Stimulated activated CD4-positive, alpha-beta T cell treated with anti-CD3 and anti-CD28 coated beads, TNF-alpha, amount 100 ng/mL, for 48 hours (primary cell): ENCODE results near the gene USP46.

Source experiments
- DNase-seq, 3 donors: peaks; one replicate each; pipeline ENCODE4 v3.0.0-alpha.2; 2020; ENCODE audit warnings: low read depth in 3 of 3

USP46 gene

DNA sequence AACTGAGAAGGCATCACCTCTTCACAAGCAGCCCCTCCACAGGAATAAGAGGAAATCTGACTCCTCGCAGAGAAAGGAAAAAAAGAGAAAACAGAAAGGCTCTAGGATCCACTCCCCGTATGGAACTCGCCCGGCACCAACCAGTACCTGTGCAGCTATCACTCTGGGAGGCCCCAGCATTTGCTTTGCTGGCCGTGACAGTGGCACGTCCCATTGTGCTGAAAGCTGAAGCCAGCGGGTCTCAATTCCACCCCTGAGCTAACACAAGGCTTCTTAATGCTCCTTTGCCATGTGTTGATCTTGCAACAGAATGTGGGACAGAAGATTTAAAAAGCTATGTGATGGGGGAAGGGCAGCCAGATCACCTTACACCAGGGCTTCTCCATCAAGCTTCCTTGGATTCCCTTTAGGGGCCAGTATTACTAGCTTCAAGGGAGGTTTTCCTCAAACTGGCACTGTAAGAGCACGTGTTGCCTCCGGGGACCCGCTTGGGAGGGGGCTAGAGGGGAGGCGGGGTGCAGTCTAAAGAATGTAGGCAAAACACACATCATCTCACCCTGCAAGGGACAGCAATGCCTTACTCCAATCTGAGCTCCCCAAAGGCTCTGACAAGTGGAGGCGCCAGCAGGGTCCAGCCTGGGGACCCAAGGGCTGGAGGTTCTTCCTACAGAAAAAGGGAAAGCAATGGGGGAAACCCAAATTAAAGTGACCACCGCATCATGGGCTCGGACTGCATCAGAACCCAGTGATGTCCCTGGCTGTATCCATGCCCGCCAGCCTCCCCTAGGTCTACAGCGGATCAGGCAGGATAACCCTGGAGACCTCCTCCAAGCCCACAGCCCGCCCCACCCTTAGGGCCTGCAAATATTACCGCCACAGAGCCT is 1.2 kb downstream of the USP46 start:
- no peak for DNase-seq

DNA sequence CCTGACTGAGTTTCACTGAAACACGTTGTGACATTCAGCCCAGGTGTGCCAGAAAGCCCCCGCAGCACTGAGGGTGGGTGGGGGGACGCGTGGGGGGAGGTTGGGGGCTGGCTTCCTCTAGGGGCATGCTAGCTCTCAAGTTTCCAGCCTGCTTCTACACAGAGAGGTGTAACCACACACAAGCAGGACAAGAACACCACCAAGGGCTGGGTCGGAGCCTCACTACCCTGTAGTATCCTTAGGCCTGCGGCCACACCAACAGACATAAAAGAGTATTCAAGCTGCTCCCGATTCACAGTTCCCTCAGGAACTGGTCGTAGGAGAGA is 1.8 kb downstream of the USP46 start:
- no peak for DNase-seq

DNA sequence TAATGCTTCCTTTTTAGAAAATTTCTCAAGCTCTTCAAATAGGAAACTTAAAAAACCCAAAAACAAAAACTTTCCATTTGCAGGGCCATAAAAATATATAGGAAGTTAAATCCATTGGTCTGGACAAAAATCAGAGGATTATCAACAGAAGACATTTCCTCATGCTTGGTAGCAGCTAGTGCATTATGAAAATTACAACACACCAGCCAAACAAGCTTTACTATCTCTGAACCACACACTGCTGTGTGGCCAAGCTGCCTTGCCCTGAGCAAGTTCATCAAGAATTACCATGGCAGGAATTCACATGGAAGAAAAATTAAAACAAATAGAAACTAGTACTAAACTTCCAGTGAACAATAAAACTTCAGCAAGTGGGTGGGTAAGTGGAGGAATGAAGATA is 3.6 kb downstream of the USP46 start:
- DNase-seq, result no peak

DNA sequence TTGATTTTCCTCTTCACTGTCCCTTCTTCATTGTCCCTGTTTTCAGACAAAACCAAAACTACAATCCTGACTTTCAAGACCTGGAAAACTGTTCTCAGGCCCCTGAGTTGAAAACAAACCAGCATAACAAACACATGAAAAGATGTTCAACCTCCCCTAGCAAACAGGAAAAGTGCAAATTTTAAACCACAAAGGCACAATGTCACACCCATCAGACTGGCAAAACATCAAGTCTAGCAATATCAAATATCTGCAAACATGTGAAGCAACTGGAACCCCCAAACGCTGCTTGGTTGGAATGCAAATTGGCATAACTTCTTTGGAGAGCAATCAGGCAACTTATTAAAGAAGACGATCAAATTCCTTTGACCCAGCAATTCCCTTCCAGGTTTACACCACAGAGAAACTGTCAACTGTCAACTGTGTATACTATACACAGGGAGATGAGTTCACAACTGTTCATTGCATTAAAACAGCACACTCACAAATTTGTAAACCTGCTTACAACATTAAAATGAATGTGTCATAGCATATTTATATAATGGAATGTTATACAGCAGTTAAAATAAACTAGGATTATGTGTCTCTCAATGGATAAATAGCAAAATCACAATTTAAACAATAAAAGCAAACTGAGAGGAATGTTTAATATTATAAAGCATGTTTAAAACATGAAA is 7.0 kb downstream of the USP46 start:
- DNase-seq, result no peak

DNA sequence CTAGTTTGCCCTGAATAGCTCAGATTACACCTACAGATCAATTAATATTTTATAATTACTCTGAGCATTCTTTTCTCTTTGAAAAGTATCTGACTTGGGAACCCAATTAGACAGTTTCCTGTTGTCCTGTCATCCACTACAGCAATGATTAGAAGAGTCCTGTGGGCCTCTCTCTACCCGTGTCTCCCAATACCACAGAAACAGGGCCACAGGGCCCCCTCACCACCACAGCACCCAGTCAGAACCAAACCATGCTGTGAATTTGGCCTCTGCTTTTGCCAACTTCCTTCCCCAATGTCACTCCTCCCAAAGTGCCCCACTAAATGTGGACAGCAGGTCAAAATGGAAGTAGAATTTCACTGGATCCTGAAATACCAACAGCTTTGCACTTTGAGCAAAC is 10.3 kb downstream of the USP46 start:
- no peak for DNase-seq

DNA sequence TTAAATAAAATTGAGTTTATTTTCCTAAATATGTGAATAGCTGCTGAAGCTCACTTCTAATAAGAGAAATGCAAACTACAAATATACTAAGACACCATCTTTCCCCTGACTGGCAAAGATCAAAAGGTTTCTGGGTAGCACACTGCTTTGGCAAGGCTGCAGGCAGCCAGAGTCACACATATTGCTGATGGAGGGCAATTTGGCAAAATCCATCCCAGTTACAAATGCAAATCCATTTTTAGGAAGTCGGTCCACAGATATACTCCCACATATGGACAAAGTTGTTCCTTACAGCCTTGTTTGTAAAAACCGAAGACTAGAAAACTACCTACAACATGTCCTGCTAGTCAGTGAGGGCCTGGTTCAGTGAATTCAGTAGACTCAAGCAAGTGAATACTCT is 12.4 kb downstream of the USP46 start:
- DNase-seq, result no peak

DNA sequence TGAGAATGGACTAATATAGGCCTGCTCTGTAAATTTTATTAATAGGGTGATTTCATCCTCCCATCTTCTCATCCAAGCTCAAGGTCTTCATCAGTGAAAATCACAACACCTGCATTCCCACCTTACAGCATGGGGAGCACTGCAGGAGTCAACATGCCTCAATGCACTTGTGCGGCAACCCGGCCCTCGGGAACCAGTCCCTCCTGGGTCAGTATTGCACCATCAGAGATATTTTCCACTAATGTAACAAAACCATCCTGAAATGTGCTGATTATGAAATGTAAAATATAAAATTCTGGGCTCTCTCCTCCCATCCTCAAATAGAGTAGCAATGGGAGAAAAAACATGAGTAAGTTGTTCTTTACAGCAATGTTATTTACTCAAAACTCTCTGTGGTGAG is 13.0 kb downstream of the USP46 start:
- no peak for DNase-seq

DNA sequence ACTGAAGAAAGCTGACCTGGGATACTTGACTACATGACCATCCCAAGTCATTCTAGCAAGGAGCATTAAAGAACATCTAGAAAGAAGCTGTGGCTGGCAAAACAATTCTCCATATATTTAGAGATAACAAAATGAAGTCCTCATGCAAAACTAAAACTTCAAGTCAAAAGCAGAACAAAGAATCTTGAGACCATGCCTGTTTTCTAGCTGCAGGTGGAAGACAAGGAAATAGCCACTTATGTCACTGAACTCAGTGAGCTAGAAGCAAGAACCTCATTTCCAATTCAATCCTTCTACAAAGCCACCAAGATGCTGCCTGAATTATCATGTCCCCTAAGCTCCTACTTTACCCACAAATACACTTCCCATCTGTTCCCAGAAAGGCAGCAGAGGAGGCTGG is 13.8 kb downstream of the USP46 start:
- no peak for DNase-seq

DNA sequence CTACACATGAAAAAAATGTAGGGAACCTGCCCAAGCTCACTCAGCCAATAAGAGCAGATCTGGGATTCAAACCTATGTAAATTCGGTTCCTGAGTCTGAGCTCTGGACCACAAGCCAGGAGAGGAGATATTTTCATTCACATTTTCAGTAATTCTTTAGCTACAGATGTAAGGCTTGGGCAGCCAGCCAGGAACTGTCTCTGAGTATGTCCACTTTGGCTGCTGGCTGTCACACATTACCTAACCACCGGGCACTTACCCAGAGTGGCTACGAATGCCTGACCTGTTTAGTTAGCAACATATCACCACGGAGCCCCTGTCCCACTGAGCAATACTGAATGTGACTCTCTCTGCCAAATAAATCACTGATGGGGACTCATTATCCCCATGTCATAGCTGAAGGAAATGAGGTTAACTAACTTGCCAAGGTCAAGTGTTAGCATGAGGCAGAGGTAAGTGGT is 15.3 kb downstream of the USP46 start:
- DNase-seq, result no peak

DNA sequence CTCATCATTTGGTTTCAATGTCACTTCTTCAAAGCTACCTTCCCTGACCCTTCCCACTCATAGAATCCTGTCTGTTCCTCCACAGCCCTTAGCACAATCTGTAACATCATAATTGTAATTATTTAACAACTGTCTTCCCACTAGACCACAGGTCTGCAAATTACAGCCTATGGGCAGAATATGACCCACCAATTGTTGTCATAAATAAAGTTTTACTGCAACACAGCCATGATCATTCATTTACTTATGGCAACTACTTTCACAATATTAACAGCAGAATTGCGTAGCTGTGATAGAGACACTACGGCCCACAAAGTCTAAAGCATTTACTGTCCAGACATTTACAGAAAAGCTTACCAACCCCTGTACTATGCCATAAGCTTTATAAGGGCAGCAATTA is 15.9 kb downstream of the USP46 start:
- no peak for DNase-seq

DNA sequence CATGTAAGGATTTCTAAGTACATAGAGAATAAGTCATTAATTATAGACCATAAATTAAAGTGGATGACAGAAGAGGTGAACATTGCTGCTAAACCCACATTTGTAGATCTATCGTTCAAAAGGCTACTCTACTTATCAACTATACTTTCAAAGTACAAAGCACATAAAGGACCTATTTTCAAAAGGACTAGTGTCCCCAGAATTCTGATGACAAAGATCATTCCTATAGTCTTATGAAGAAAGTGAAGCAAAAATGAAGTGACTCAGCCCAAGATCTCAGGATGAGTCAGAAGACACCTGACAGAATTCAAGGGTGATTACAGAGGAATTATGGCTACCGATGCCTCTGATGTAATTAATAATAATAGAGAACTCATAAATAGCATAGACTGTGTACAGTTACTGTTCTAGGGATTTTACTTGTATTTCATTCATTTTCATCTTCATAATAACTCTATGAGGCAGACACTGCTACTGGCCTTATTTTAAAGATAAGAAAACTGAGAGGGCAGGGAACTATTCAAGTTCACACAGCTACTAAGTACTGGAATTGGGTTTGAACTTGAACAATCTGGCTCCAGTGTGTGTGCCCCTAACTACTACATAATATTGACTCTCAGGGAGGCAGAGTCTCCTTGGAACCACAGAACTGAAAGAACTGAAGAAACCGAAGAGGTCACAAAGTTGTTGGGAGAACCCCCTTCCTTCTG is 17.1 kb downstream of the USP46 start:
- no peak for DNase-seq

DNA sequence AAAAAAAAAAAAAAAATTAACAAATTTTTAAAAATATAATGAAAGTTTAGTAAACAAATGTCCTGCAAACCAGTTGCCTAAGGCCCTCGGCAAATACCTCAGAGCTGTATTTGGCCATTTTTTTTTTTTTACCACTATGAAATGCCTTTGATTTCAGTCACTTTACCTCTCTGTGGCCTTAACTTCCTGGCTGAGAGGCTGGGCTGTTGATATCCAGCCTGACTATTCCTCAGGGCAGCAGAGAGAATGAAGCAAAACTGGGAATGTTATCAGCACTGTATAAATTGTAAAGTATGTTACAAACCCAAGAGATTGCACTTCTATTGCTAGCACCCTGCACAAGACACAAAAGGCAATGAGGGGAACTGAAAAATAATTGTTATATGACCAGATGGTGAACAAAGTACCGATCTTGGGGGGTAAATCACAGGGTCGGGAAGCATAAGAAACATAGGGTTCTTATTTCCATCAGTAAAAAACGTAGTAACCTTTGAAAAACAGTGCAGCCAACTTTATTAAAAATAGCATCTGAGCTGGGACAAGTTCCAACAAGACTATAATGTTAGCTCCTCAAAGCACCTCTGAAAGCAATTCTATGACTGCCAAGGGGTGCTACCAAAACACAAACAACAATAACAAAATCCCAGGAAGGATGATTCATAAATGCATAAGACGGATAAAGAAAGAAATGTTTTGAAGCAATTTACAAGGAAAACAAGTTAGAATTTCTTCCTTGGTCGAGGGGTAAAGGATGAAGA is 18.1 kb downstream of the USP46 start:
- no peak for DNase-seq

DNA sequence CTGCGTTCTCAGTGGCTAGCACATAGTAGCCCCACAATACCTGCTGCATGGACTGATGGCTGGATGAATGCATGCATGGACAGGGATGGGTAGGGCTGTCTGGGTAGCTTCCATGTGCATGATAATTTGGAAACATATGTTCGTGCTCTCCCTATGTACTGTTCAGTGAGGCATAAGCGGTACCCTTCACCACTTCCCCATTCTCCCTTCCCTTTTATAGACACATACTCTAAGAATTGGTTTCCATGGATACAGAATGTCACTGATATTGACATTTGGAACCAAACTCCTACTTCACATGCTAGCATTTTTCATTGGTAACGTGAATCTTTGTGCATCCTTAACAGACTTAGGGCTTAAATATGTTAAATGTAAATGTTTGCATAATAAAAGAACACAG is 20.4 kb downstream of the USP46 start:
- no peak for DNase-seq

DNA sequence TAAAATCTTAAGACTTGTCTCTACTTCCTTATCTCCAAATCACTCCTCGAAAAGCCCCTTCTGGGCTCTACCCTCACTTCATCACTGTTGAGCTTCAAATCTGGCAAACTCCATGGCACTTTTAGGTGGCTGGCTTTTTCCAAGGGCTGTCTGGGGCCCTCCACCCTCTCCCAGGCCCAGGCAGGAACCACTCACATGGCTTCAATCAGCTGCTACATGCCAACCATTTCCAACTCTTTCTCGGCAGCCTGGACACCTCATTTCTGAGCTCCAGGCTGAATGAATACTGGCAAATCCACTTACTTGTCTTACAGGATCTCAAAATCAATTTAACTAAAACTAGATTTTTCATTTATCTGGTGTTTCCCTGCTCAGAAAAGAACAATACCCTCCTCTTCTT is 22.0 kb downstream of the USP46 start:
- DNase-seq, result no peak

DNA sequence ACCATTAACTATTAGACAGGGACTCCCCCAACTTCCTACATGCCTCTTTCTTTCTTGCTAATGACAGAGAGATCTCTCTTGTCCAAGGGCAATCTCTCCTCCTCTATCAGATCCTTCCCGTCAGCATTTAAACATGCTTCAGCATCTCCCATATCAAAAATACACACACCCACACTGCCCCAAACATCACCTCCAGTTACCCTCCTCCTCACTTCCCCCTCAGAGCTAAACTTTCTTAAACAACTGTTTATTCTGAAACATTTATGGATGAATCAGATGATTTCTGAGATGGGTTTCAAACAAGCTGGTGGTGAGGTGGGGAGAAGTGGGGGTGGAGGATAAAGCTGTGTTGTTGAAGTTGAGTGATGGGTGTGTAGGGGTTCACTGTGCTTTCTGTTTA is 23.5 kb downstream of the USP46 start:
- DNase-seq, result no peak

DNA sequence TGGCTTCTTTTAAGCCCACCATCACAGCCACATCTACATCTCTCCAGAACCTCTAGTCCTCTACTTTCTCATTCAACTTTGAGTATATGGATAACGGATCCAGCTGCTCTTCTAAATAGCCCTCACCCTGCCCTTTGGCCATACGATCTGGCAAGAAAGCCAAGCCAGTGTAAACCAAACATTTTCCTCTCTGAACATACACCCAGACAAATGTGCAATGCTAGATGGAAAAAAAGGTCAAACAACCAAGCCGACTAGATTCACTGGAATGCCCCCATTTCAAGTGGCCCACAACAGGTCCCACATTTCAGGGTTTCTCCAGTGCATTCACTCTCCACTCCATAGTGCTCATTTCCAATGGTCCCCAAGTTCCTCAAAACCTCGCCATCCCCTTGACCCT is 24.0 kb downstream of the USP46 start:
- DNase-seq, result no peak

DNA sequence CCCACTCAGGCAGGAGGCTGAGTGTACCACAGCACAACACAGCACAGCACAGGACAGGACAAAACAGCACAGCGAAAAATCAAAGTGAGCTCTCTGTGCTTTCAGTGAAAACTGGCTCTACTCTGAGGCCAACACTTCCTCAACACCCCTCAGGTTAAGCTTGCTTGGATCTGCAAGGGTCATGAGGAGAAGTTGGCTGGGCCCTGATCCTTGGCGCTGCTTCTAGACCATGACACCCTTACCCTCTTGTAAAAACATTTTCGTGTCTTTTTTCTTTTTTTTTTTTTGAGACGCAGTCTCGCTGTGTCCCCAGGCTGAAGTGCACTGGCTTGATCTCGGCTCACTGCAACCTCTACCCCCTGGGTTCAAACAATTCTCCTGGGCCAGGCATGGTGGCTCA is 25.3 kb downstream of the USP46 start:
- DNase-seq, result no peak

DNA sequence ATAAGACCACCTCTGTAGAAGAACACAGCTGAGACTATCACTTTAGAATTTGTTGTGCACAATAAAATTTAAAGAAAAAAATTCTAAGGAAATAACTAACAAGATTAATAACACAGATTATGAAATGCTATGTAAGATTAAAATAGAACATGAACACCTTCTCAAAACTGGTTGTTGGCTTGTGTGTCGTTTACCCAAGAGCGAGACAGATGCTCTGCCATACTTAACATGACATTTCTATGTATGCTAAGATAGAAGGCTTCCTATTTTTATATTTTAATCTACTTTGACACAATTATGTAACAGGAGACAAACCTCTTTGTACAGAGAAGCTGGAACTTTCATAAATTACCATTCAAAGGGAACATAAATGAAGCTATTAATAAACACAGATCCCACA is 30.1 kb downstream of the USP46 start:
- DNase-seq, result no peak

DNA sequence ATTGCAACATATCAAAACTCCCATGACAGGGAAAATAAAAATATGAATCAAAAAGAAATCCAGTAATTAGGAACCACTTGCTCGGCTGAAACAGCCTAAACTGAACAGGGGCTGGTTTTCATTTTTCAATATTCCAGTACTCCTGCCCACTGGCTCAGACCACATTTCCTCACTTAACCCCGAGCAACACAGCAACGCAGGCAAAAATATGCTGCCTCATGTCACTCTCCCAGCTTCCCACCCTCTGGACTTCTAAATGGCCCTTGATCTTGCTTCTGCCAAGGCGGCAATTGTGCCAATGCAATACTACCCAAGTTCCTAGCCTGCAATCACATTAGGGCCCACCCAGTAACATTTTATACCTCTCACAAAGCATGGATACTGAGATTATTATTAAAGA is 30.6 kb downstream of the USP46 start:
- DNase-seq, result no peak

DNA sequence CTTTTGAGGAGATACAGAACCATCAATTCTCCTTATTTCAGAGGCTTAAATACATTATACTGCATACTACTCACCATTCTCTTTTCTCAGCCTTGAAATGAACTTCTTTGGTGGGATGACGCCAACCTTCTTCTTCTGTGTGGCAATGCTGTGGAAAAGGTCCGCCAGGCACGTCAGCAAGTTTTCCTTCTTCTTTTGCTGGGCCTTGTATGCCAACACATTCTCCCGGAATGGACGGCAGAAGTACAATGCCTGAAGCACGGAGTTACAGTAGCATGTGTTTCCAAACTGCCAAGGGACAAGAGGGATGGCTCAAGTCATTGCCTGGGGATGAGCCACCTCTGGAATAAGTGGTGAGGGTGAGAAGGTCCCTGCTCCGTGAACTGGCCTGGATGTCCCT is 31.2 kb downstream of the USP46 start:
- no peak for DNase-seq

DNA sequence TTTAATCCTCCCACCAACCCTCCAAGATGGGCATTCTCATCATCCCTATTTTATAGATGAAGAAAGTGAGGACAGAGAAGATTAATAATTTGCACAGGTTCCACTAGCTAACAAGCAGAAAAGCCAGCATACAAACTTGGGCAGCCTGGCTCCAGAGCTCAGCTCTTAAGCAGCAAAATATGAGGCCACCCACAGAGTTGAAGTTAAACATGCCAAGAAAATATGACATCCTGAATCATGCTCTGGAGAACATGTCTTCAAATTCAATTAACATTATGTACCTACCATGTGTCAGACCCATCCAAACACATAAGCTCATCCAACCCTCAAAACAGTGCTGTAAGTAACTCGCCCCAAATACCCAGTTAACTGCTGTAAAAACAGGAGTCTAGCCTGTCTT is 33.9 kb downstream of the USP46 start:
- no peak for DNase-seq

DNA sequence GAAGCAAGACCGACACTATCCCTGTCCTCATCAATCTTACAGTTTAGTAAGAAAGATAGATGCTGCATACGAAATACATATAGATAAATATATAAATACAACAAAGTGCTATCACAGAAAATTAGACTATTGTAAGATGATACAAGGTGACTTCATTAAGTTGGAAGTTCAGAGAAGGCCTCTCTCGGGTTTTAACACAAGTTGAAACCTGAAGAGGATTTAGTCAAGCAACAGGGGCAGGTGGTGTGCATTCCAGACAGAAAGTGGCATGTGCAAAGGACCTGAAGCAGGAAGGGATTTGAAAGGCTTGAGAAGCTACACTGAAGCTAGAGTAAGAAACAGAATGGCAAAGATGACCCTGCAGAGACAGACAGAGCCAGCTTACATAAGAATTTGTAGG is 36.5 kb downstream of the USP46 start:
- no peak for DNase-seq
